CD4-positive, CD25-positive, alpha-beta regulatory T cell (primary cell): ENCODE measurements around the gene FYN. TPM values are rescaled to one million over a fixed set of nuclear protein-coding genes. Genes with fewer than 3 reads are reported as not detected.

Source experiments
- ATAC-seq, 2 donors: fragments of 150-1000 bp; cut with Tn5 transposase; one replicate each; pipeline ENCODE4 v1.10.0; 2021; ENCODE audit warnings: low read depth in 2 of 2, moderate number of reproducible peaks in 2 of 2, moderate library complexity in 1 of 2
- DNase-seq, 3 donors: peaks; one replicate each; pipeline versions ENCODE4 v3.0.0 to v3.0.0-alpha.2; 2012 to 2022; ENCODE audit warnings: mixed read lengths in 1 of 3
- H3K27ac ChIP-seq: one replicate; pipeline ENCODE4 v1.7.0; 2013; ENCODE audit warnings: mild to moderate bottlenecking, low read length; ENCODE audit not compliant: insufficient read depth, poor library complexity, severe bottlenecking
- H3K27me3 ChIP-seq: one replicate; pipeline ENCODE4 v1.7.0; 2013; ENCODE audit warnings: low read length; ENCODE audit not compliant: control insufficient read depth, insufficient read depth
- H3K36me3 ChIP-seq: one replicate; pipeline ENCODE4 v1.7.0; 2013; ENCODE audit warnings: mild to moderate bottlenecking, low read length, moderate library complexity; ENCODE audit not compliant: control insufficient read depth, insufficient read depth
- H3K4me1 ChIP-seq: 2 replicates; pipeline ENCODE4 v1.7.0; 2013; ENCODE audit warnings: mild to moderate bottlenecking, low read length; ENCODE audit not compliant: insufficient read depth, control insufficient read depth, poor library complexity, severe bottlenecking
- H3K4me3 ChIP-seq: one replicate; pipeline ENCODE4 v1.7.0; 2013; ENCODE audit warnings: low read depth, mild to moderate bottlenecking, low read length, moderate library complexity
- H3K9me3 ChIP-seq, 2 experiments: 1 replicate in 1 of 2; 2 replicates in 1 of 2; pipeline ENCODE4 v1.7.0; 2013; ENCODE audit warnings: low read length in 2 of 2, mild to moderate bottlenecking in 1 of 2, moderate library complexity in 1 of 2; ENCODE audit not compliant: control insufficient read depth in 2 of 2
- H3K27ac Mint-ChIP-seq, 3 donors: one replicate each; pipeline ENCODE4 v1.8.0; 2020 to 2022; ENCODE audit warnings: mild to moderate bottlenecking in 3 of 3, mixed read lengths in 3 of 3, moderate library complexity in 2 of 3
- H3K27me3 Mint-ChIP-seq: one replicate; pipeline ENCODE4 v1.8.0; 2022; ENCODE audit warnings: mild to moderate bottlenecking, mixed read lengths
- H3K36me3 Mint-ChIP-seq: one replicate; pipeline ENCODE4 v1.8.0; 2020; ENCODE audit warnings: mixed read lengths
- H3K4me1 Mint-ChIP-seq, 4 donors: one replicate each; pipeline ENCODE4 v1.8.0; 2020 to 2022; ENCODE audit warnings: mixed read lengths in 4 of 4, mild to moderate bottlenecking in 1 of 4
- H3K4me3 Mint-ChIP-seq, 4 donors: one replicate each; pipeline ENCODE4 v1.8.0; 2020 to 2022; ENCODE audit warnings: mild to moderate bottlenecking in 4 of 4, mixed read lengths in 4 of 4, moderate library complexity in 3 of 4
- H3K9me3 Mint-ChIP-seq, 7 donors: one replicate each; pipeline ENCODE4 v1.8.0; 2020 to 2022; ENCODE audit warnings: mixed read lengths in 7 of 7, mild to moderate bottlenecking in 3 of 7, moderate library complexity in 2 of 7
- polyA plus RNA-seq, 4 donors: library from polyadenylated mRNA; unstranded; fragments of 300-500 nt; fragmentation: Illumina TruSeq; gene quantifications; one replicate each; pipeline ENCODE4 v1.2.3, GENCODE V29; 2021
- total RNA-seq: library from RNA; stranded (reverse); gene quantifications from one replicate; pipeline ENCODE4 v1.2.3, GENCODE V29; 2022

The FYN gene
- total and polyA plus RNA-seq, 5 donors from 2014 or later: 267 to 592 (median 295) TPM

DNA sequence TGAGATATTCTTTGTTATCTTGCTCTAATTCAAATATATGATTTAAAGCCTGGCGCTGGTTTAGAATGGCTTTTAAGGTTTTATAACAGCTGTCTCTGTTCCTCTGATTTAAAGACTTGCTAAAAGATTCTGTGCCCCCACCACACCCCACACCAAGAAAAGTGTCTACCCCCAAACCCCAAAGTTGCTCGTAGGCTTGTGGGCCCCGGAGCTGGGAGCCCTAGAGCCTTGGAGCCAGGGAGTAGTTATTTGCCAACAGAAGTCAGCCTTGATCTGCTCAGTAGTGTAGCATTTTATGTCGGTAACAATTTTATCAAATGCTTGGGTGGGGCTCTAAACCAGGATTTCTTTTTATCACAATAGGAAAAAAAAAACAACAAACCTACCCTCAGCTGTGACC lies 162.3 kb downstream of the FYN start:
- H3K27me3 Mint-ChIP-seq: no peaks in the 10 kb centered on the region
- DNase-seq (no peak), ATAC-seq (no peak)
- no peak overlapping the region for H3K4me3 ChIP-seq
- peaks cover 71% of the 10 kb centered on the region for H3K36me3 ChIP-seq
- peaks cover 31 to 68% (median 51%) of the 10 kb centered on the region in 4 donors for H3K4me1 Mint-ChIP-seq
- H3K9me3 Mint-ChIP-seq: no peaks in the 10 kb centered on the region
- H3K9me3 ChIP-seq: no peaks in the 10 kb centered on the region
- peak overlapping the region; percentile 70 for H3K27ac ChIP-seq
- H3K27ac Mint-ChIP-seq: peak overlapping the region; percentile 81 to 93 (median 91)
- H3K4me1 ChIP-seq: peaks cover 53% of the 10 kb centered on the region
- H3K27me3 ChIP-seq: no peaks in the 10 kb centered on the region
- peaks cover 52% of the 10 kb centered on the region for H3K36me3 Mint-ChIP-seq
- peak overlapping the region in 2 of 4 donors; percentile 5 to 35 for H3K4me3 Mint-ChIP-seq

DNA sequence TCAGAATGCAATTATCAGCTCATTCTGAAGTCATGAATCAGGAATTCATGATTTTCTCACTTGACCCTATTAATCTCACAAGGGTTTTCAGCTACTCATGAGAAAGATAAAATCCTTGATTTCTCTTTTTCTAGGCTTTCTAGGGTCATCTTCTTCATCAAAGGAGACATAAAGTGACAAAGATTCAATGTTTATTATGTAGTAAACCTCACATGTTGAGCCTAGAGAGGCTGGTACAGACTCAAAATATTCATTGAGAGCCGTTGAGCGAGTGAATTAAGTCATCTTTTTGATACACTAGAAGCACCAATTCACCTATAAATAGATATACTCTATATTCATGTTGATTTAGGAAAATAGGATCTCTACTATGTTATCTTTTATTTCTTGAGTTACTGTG lies 162.8 kb downstream of the FYN start:
- H3K4me3 Mint-ChIP-seq: peak overlapping the region in 2 of 4 donors; percentile 42 to 61
- peaks cover 48% of the 10 kb centered on the region for H3K4me1 ChIP-seq
- H3K4me3 ChIP-seq: peak overlapping the region; percentile 27
- peak overlapping the region; percentile 81 to 93 (median 91) for H3K27ac Mint-ChIP-seq
- H3K4me1 Mint-ChIP-seq: peaks cover 28 to 65% (median 48%) of the 10 kb centered on the region in 4 donors
- ATAC-seq (no peak), DNase-seq (no peak)
- H3K27me3 Mint-ChIP-seq: no peaks in the 10 kb centered on the region
- H3K27me3 ChIP-seq: no peaks in the 10 kb centered on the region
- peaks cover 49% of the 10 kb centered on the region for H3K36me3 Mint-ChIP-seq
- peaks cover 74% of the 10 kb centered on the region for H3K36me3 ChIP-seq
- peak overlapping the region; percentile 70 for H3K27ac ChIP-seq
- no peaks in the 10 kb centered on the region for H3K9me3 ChIP-seq
- no peaks in the 10 kb centered on the region for H3K9me3 Mint-ChIP-seq

DNA sequence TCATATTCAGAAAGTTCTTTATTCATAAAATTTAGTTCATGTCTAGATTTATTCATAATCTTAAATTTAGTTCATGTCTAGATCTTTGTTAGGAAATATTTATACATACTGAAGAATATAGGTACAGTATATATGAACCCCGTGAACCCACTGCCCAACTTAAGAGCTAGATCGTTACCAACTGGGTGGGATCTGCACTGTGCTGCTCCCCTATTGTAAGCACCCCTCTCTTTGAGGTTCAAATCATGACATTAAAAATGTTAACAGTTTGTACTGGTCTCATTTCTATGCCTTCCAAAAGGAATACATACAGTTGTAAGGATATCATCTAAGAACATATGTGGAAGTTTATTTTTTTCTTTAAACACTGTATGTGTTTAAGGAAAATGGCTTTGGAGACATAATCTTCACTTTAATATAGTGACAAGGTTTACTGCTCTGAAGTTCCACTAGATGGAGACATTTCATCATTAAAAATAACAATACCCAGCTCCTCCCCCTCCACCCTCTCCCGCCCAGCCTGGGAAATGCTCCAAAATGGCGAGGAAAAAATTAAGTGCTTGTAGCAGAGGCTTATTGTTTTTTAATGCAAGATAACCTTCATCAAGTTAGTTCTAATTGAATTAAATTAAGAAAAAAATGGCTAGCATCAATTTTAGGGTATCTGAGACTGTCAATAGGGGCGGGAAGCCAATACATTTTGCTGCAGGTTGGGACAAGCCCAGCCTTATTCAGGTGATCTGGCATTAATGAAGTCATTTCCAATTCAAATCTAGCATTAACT lies 163.4 kb downstream of the FYN start:
- Histone ChIP-seq H3K9me3 (no peaks in the 10 kb centered on the region), H3K4me1 (peaks cover 42% of the 10 kb centered on the region), H3K4me3 (peak overlapping the region; percentile 27), H3K27ac (peak overlapping the region; percentile 70), H3K36me3 (peaks cover 73% of the 10 kb centered on the region), H3K27me3 (no peaks in the 10 kb centered on the region)
- Mint-ChIP-seq H3K36me3 (peaks cover 43% of the 10 kb centered on the region), H3K4me3 (peak overlapping the region; percentile 7 to 73 (median 52)), H3K27ac (peak overlapping the region; percentile 34 to 93 (median 91)), H3K4me1 (peaks cover 24 to 58% (median 42%) of the 10 kb centered on the region in 4 donors), H3K27me3 (no peaks in the 10 kb centered on the region), H3K9me3 (no peaks in the 10 kb centered on the region)
- peak; percentile 73 to 78 for ATAC-seq
- DNase-seq: peak; percentile 57 to 77 (median 74)

DNA sequence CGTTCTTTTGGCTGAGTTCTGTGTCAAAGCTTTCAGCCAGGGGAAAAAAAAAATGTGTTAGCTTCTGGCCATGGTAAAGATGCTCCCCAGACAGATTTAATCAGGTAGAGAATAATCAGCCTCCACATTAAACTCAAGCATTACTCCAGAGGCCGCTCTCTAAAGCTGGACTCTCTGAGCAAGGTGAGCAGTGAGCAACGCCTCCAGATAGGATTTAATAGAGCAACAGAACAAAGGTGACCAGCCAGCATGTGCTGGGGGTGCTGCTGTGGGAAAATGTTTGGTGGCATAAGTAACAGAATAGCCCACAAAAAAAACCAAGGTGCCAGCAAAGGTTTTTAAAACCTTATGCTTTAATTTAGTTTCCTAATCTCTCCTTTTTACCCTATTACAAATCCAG lies 164.1 kb downstream of the FYN start:
- Mint-ChIP-seq H3K9me3 (no peaks in the 10 kb centered on the region), H3K4me3 (no peak overlapping the region), H3K36me3 (peaks cover 38% of the 10 kb centered on the region), H3K4me1 (peaks cover 19 to 52% (median 37%) of the 10 kb centered on the region in 4 donors), H3K27me3 (no peaks in the 10 kb centered on the region), H3K27ac (peak overlapping the region in 1 of 3 donors; percentile 91)
- DNase-seq (no peak), ATAC-seq (no peak)
- H3K27me3 ChIP-seq: no peaks in the 10 kb centered on the region
- no peaks in the 10 kb centered on the region for H3K9me3 ChIP-seq
- no peak overlapping the region for H3K4me3 ChIP-seq
- peaks cover 70% of the 10 kb centered on the region for H3K36me3 ChIP-seq
- peaks cover 36% of the 10 kb centered on the region for H3K4me1 ChIP-seq
- H3K27ac ChIP-seq: no peak overlapping the region

DNA sequence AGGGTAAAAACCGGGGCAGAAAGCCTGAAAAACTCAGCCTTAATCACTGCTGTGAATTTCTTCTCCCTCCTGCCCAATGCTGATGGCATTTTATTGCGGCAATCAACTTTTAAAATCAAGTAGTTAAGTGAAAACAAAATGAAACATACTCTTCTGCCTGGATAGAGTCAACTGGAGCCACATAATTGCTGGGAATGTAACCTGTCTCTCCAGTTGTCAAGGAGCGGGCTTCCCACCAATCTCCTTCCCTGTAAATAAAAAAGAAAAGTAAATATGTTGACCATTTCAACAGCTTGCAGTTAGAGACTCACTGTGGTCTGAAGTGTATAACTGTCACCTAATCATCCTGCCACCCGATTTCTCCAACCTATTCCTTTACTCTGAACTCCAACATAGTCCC lies 165.5 kb downstream of the FYN start:
- Histone ChIP-seq H3K36me3 (peaks cover 71% of the 10 kb centered on the region), H3K27ac (no peak overlapping the region), H3K9me3 (no peaks in the 10 kb centered on the region), H3K4me3 (no peak overlapping the region), H3K27me3 (no peaks in the 10 kb centered on the region), H3K4me1 (peaks cover 28% of the 10 kb centered on the region)
- Mint-ChIP-seq H3K36me3 (peaks cover 39% of the 10 kb centered on the region), H3K4me1 (peaks cover 17 to 42% (median 32%) of the 10 kb centered on the region in 4 donors), H3K27ac (peak overlapping the region; percentile 43 to 85 (median 46)), H3K9me3 (no peaks in the 10 kb centered on the region), H3K27me3 (no peaks in the 10 kb centered on the region), H3K4me3 (no peak overlapping the region)
- no peak for DNase-seq
- ATAC-seq: no peak

DNA sequence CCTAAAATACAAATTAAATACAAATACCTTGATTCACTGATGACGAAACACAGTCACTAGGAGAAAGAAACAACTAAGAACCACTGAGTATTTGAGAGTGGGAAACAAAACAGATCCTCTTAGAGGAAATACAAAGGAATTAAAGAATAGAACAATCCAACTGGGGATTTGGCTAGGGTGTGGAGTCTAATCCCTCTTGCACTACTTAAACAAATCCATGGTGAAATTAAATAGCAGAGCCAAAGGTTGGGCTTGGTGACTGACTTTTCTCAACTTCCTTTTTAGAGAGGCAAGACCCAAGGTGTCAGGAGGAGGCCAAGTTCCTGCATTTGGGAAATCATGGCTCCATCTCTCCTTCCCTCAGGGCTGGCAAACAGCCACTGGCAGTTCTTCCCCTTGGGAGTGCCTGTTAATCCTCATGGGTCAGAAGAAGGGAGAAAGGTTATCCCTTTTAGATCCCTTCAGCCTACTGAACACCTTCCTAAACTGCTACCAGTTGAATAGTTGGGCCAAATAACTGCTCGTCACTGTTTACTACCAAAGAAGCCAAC lies 166.3 kb downstream of the FYN start:
- DNase-seq (no peak), ATAC-seq (no peak)
- Histone ChIP-seq H3K27me3 (no peaks in the 10 kb centered on the region), H3K27ac (no peak overlapping the region), H3K9me3 (no peaks in the 10 kb centered on the region), H3K4me1 (peaks cover 19% of the 10 kb centered on the region), H3K4me3 (no peak overlapping the region), H3K36me3 (peaks cover 71% of the 10 kb centered on the region)
- peaks cover 35% of the 10 kb centered on the region for H3K36me3 Mint-ChIP-seq
- H3K4me3 Mint-ChIP-seq: no peak overlapping the region
- peak overlapping the region in 2 of 3 donors; percentile 51 to 85 for H3K27ac Mint-ChIP-seq
- H3K9me3 Mint-ChIP-seq: no peaks in the 10 kb centered on the region
- no peaks in the 10 kb centered on the region for H3K27me3 Mint-ChIP-seq
- peaks cover 17 to 35% (median 29%) of the 10 kb centered on the region in 4 donors for H3K4me1 Mint-ChIP-seq

DNA sequence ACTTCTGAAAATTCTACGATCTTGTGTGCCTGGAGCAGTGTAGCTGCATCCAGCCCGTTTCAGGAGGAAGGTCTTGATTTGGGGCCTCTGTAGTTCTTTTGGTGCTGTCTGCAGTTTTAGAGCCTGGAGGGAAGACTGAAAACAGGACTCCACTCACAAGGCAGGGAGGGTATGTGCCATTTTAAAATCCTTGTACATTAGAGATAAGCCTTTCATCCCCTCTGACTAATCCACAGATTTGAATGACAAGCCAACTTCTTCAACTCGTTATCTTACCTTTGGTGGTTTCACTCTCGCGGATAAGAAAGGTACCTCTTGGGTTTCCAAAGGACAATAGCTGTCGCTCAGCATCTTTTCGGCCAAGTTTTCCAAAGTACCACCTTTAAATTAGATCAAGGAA lies 169.5 kb downstream of the FYN start:
- H3K27me3 Mint-ChIP-seq: no peaks in the 10 kb centered on the region
- H3K27ac Mint-ChIP-seq: peak overlapping the region in 2 of 3 donors; percentile 64 to 76
- ATAC-seq (no peak), DNase-seq (no peak)
- peaks cover 0 to 1% (median 0%) of the 10 kb centered on the region in 7 donors for H3K9me3 Mint-ChIP-seq
- Histone ChIP-seq H3K4me3 (no peak overlapping the region), H3K27me3 (no peaks in the 10 kb centered on the region), H3K36me3 (peaks cover 90% of the 10 kb centered on the region), H3K4me1 (peaks cover 3% of the 10 kb centered on the region), H3K9me3 (no peaks in the 10 kb centered on the region), H3K27ac (no peak overlapping the region)
- no peak overlapping the region for H3K4me3 Mint-ChIP-seq
- H3K4me1 Mint-ChIP-seq: peaks cover 9 to 31% (median 25%) of the 10 kb centered on the region in 4 donors
- H3K36me3 Mint-ChIP-seq: peaks cover 46% of the 10 kb centered on the region
